ENCODE results near the gene SIT1.

Gene SIT1

DNA sequence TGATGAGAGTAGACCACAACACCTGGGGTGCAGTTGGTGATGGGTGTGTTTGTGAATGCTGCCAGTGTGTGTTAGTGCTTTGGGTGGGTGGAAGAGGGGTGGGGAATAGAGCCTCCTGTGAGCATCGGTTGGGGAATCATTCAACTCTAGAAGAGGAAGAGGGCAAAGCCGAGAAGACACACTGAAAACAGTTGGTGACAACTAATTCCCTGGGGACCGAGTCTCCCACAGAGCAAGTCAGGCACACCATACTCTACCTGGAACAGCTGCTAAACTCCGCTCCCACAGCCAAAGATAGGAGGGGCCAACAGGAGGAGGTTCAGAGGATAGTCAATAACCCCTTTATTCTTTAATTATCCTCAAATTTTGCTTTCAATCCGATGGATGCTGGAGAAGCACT lies 15.8 kb upstream of the SIT1 start (continued):
- TF ChIP-seq TOX (CRISPR knock-in tag; IDR thresholded peaks at IDR 0.05; ENCODE audit: borderline replicate concordance), result no peak
- TF ChIP-seq PPARA (CRISPR knock-in tag; IDR thresholded peaks at IDR 0.05; ENCODE audit: borderline replicate concordance), result no peak
- no peak for TF ChIP-seq ZNF565 (CRISPR knock-in tag; conservative IDR thresholded peaks at IDR 0.05; ENCODE audit: low read depth)
- no peak for TF ChIP-seq ZC3H10 (CRISPR knock-in tag; IDR thresholded peaks at IDR 0.05)
- no peak for TF ChIP-seq CSRNP3 (CRISPR knock-in tag; IDR thresholded peaks at IDR 0.05)
- TF ChIP-seq RARB (CRISPR knock-in tag; IDR thresholded peaks at IDR 0.05), result no peak
- no peak for TF ChIP-seq ESRRG (CRISPR knock-in tag; IDR thresholded peaks at IDR 0.05)
- no peak for TF ChIP-seq OSR1 (CRISPR knock-in tag; IDR thresholded peaks at IDR 0.05)
- TF ChIP-seq ARNTL (CRISPR knock-in tag; IDR thresholded peaks at IDR 0.05; ENCODE audit: borderline replicate concordance, low read depth), result no peak

GRCh38 chr9:35666045-35666444 lies 15.3 kb upstream of the SIT1 start:
- ATAC-seq, result peak; percentile 2; the same call in 1 of the 3 replicates
- TF ChIP-seq BACH2 (CRISPR knock-in tag; IDR thresholded peaks at IDR 0.05; ENCODE audit: borderline replicate concordance) (no peak), ARNTL (CRISPR knock-in tag; IDR thresholded peaks at IDR 0.05; ENCODE audit: borderline replicate concordance, low read depth) (no peak), ZFP3 (CRISPR knock-in tag; IDR thresholded peaks at IDR 0.05) (no peak), CSDC2 (CRISPR knock-in tag; IDR thresholded peaks at IDR 0.05) (no peak), GLIS3 (CRISPR knock-in tag; IDR thresholded peaks at IDR 0.05) (no peak)
- TF ChIP-seq, protein P1, sequence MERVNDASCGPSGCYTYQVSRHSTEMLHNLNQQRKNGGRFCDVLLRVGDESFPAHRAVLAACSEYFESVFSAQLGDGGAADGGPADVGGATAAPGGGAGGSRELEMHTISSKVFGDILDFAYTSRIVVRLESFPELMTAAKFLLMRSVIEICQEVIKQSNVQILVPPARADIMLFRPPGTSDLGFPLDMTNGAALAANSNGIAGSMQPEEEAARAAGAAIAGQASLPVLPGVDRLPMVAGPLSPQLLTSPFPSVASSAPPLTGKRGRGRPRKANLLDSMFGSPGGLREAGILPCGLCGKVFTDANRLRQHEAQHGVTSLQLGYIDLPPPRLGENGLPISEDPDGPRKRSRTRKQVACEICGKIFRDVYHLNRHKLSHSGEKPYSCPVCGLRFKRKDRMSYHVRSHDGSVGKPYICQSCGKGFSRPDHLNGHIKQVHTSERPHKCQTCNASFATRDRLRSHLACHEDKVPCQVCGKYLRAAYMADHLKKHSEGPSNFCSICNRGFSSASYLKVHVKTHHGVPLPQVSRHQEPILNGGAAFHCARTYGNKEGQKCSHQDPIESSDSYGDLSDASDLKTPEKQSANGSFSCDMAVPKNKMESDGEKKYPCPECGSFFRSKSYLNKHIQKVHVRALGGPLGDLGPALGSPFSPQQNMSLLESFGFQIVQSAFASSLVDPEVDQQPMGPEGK (CRISPR knock-in tag; IDR thresholded peaks at IDR 0.05; ENCODE audit: borderline replicate concordance), result no peak

GRCh38 chr9:35665471-35665818 lies 14.7 kb upstream of the SIT1 start:
- TF ChIP-seq CREB5 (CRISPR knock-in tag; IDR thresholded peaks at IDR 0.05; ENCODE audit: low read depth), result no peak
- no peak for TF ChIP-seq CSDC2 (CRISPR knock-in tag; IDR thresholded peaks at IDR 0.05)
- no peak for TF ChIP-seq ZNF8 (CRISPR knock-in tag; IDR thresholded peaks at IDR 0.05)
- TF ChIP-seq ESRRG (CRISPR knock-in tag; IDR thresholded peaks at IDR 0.05), result no peak
- TF ChIP-seq ZFP30 (CRISPR knock-in tag; IDR thresholded peaks at IDR 0.05), result no peak
- no peak for TF ChIP-seq SNAI2 (CRISPR knock-in tag; IDR thresholded peaks at IDR 0.05)
- TF ChIP-seq ISL1 (CRISPR knock-in tag; IDR thresholded peaks at IDR 0.05), result no peak
- no peak for TF ChIP-seq PPARA (CRISPR knock-in tag; IDR thresholded peaks at IDR 0.05; ENCODE audit: borderline replicate concordance)
- no peak for TF ChIP-seq GLIS3 (CRISPR knock-in tag; IDR thresholded peaks at IDR 0.05)
- TF ChIP-seq, protein P1 (CRISPR knock-in tag; IDR thresholded peaks at IDR 0.05; ENCODE audit: borderline replicate concordance), result no peak
- TF ChIP-seq TOX (CRISPR knock-in tag; IDR thresholded peaks at IDR 0.05; ENCODE audit: borderline replicate concordance), result no peak
- no peak for TF ChIP-seq ZC3H10 (CRISPR knock-in tag; IDR thresholded peaks at IDR 0.05)
- TF ChIP-seq OSR1 (CRISPR knock-in tag; IDR thresholded peaks at IDR 0.05), result no peak
- no peak for TF ChIP-seq TCF4 (CRISPR knock-in tag; IDR thresholded peaks at IDR 0.05; ENCODE audit: borderline replicate concordance)
- no peak for TF ChIP-seq TSHZ2 (CRISPR knock-in tag; IDR thresholded peaks at IDR 0.05)
- no peak for TF ChIP-seq ZFP3 (CRISPR knock-in tag; IDR thresholded peaks at IDR 0.05)
- no peak for TF ChIP-seq ARNTL (CRISPR knock-in tag; IDR thresholded peaks at IDR 0.05; ENCODE audit: borderline replicate concordance, low read depth)
- ATAC-seq, result no peak
